ENCODE measurements around the gene CSGALNACT2.
"Not testable (repeated sequence)": the region's sequence is repeated elsewhere in the genome, so short reads cannot be mapped to it uniquely, and the experiment has no call there.

CSGALNACT2 gene

GRCh38 chr10:43218206-43218950 lies 80.1 kb downstream of the CSGALNACT2 start:
- DNase-seq: no peak

- DNase-seq: no peak
These were observed 80.9 kb downstream of the CSGALNACT2 start for GRCh38 chr10:43218951-43219837.

DNA sequence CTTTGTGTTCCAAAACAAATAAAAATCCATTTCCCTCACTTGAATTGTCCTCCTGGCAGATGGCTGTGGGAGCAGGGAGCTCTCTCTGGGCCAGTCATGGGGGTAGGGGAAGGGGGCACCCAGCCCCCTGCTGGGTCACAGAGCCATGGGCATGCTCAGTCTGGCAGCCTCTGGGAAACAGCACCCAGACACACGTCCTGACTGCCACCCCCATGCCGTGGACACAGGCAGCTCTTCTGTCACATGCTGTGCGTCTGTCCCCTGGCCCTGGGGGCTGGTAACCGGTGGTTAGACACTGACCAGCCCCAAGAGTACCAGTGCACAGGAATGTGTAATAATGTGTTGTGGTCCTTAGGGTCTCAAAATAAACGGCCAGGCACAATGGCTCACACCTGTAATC lies 81.6 kb downstream of the CSGALNACT2 start:
- DNase-seq: no peak

DNA sequence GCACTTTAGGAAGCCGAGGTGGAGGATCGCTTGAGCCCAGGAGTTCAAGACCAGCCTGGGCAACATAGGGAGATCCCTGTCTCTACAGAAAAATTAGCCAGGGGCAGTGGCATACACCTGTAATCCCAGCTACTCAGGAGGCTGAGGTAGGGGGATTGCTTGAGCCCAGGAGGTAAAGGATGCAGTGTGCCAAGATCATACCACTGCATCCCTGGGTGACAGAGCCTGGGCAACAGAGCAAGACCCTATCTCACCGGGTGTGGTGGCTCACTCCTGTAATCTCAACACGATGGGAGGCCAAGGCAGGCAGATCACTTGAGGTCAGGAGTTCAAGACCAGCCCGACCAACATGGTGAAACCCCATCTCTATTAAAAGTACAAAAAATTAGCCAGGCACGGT lies 82.0 kb downstream of the CSGALNACT2 start:
- not testable (repeated sequence) for DNase-seq

GRCh38 chr10:43220657-43221418 lies 82.6 kb downstream of the CSGALNACT2 start:
- DNase-seq: no peak

DNA sequence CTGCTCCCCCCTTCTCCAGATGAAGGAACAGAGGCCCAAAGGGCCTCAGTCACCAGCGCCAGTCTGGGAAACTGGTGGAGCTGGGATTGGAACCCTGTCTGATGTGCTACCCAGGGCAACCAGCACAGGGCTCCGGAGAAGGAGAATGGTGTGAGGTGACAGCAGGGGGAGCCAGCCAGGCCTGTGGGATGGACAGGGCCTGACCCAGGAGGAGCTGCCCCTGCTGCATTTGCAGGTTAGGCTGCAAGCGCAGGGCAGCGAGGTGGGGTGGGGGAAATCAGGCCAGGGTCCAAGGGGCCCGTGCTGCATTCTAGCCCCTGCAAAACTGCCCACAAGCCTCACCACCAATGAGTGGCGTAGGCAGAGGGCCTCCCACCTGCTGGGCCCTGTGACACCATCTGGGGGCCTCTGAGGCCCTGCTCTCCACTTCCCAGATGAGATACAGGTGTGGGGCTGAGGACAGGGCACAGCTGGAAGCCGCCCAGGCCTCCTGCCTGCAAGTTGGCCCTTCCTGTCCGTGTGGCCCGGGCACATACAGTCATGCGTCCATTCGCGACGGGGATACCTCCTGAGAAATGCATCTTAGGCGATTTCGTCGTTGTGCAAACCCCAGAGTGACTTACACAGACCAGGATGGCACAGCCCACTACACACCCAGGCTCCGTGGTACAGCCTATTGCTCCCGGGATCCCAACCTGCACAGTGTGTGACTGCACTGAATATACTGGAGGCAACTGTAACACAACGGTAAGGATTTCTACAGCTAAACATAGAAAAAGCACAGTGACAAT lies 83.4 kb downstream of the CSGALNACT2 start:
- DNase-seq: no peak

DNA sequence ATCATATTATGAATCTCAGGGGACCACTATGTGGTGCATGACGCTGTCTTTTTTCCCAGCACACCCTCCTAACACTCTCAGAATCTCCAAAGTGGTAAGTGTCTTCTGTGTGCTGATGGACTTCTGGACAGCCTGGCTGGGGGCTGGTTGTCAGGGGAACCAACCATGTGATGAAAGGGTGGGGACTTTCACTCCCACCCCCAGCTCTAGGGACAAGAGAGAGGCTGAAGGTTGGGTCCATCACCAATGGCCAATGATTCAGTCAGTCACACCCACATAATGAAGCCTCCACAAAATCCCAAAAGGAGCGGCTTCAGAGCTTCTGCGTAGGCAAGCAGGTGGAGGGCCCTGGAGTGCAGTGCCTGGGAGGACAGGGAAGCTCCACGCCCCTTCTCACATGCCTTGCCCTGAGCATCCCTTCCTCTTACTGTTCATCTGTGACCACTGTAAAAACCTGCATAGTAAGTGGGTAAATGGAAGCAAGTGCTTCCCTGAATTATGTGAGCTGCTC lies 84.0 kb downstream of the CSGALNACT2 start:
- DNase-seq: peak; percentile 56

- DNase-seq: no peak
These were observed 84.8 kb downstream of the CSGALNACT2 start for GRCh38 chr10:43223056-43223455.

- DNase-seq: no peak
These were observed 86.1 kb downstream of the CSGALNACT2 start for GRCh38 chr10:43224321-43224720.

GRCh38 chr10:43225004-43225786 lies 87.0 kb downstream of the CSGALNACT2 start:
- DNase-seq: no peak

- DNase-seq: no peak
These were observed 87.5 kb downstream of the CSGALNACT2 start for GRCh38 chr10:43225787-43226153.

DNA sequence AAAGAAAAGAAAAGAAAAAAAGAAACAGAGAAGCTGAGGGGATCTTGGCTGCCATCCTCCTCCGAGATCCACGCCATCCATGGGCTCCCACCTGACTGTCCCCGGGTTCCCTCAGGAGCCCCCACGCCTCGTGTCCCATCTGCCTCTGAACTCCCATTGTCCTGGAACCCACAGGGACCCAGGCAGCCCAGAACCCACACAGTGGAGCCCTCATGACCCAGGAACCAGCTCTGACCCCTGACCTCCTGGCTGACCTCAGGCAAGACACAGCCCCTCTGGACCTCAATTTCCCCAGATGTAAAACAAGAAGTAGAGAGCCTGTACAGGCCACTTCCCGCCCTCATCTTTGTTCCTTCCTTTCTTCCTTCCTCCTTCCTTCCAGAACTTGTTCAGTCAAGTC lies 88.2 kb downstream of the CSGALNACT2 start:
- DNase-seq: no peak

GRCh38 chr10:43226851-43227845 lies 88.9 kb downstream of the CSGALNACT2 start:
- DNase-seq: no peak

GRCh38 chr10:43227911-43228782 lies 89.9 kb downstream of the CSGALNACT2 start:
- no peak for DNase-seq

- DNase-seq: no peak
These were observed 90.5 kb downstream of the CSGALNACT2 start for GRCh38 chr10:43228783-43229207.

GRCh38 chr10:43229208-43230061 lies 91.2 kb downstream of the CSGALNACT2 start:
- no peak for DNase-seq

- DNase-seq: no peak
These were observed 92.1 kb downstream of the CSGALNACT2 start for GRCh38 chr10:43230101-43230908.
